GM13977 (cell line): ENCODE data around the gene C3orf20.

Source experiments
- DNase-seq: peaks from one replicate; pipeline ENCODE4 v3.0.0; 2012; ENCODE audit warnings: low spot score
- in situ Hi-C: fragments of 300-500 bp; cut with MboI; formaldehyde crosslinking; loops from one replicate; pipeline ENCODE4 v1.12.0; 2022; ENCODE audit warnings: low sequenced_read_pairs, low pct_unique_long_range_greater_than_20kb, mixed read lengths, inconsistent platforms; ENCODE audit not compliant: unreplicated experiment
- TF ChIP-seq, protein P1 (sequence below): IDR thresholded peaks from 2 replicates; pipeline ENCODE4 v1.5.1; 2012; ENCODE audit warnings: mild to moderate bottlenecking, control low read depth; ENCODE audit not compliant: insufficient read depth; ENCODE audit errors: extremely low read depth, missing control alignments

Gene C3orf20

GRCh38 chr3:14678015-14678503 is 3.1 kb downstream of the C3orf20 start:
- DNase-seq = no peak
- in situ Hi-C loops = loop anchor here (10.0 kb wide), 1 partner anchor 107 kb away; no protein-coding TSS in a partner anchor
- TF ChIP-seq, protein P1, sequence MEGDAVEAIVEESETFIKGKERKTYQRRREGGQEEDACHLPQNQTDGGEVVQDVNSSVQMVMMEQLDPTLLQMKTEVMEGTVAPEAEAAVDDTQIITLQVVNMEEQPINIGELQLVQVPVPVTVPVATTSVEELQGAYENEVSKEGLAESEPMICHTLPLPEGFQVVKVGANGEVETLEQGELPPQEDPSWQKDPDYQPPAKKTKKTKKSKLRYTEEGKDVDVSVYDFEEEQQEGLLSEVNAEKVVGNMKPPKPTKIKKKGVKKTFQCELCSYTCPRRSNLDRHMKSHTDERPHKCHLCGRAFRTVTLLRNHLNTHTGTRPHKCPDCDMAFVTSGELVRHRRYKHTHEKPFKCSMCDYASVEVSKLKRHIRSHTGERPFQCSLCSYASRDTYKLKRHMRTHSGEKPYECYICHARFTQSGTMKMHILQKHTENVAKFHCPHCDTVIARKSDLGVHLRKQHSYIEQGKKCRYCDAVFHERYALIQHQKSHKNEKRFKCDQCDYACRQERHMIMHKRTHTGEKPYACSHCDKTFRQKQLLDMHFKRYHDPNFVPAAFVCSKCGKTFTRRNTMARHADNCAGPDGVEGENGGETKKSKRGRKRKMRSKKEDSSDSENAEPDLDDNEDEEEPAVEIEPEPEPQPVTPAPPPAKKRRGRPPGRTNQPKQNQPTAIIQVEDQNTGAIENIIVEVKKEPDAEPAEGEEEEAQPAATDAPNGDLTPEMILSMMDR = no peak

- in situ Hi-C loops = no loop called here
- no peak for DNase-seq
- TF ChIP-seq, protein P1 = no peak
These were observed 5.2 kb downstream of the C3orf20 start for GRCh38 chr3:14680115-14680514.

GRCh38 chr3:14680716-14681115 is 5.8 kb downstream of the C3orf20 start:
- DNase-seq = no peak
- in situ Hi-C loops = no loop called here
- TF ChIP-seq, protein P1 = no peak

DNA sequence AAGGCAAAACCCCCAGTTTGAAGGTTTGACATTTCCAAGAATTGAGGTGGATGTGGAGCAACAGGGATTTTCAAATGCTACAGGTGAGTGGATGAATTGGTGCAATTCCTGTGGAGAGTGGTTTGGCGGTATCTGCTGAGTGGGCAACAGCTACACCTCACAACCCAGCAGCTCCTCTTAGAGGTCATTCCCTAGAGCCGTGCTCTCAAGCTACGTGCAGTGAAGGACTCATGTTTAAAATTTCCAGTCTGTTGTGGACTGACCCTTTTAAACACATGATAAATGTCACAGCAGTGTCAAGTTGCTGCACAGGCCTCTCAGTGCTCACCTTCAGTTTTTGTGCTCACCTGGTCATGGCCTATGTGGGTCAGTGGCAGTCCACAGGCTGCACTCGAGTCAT is 9.5 kb downstream of the C3orf20 start:
- DNase-seq = no peak
- in situ Hi-C loops = no loop called here
- TF ChIP-seq, protein P1 = no peak

- TF ChIP-seq, protein P1 = no peak
- no peak for DNase-seq
- in situ Hi-C loops = no loop called here
These were observed 10.2 kb downstream of the C3orf20 start for GRCh38 chr3:14685179-14685578.

GRCh38 chr3:14687360-14687759 is 12.4 kb downstream of the C3orf20 start:
- TF ChIP-seq, protein P1 = no peak
- DNase-seq = no peak

GRCh38 chr3:14688525-14688924 is 13.6 kb downstream of the C3orf20 start:
- TF ChIP-seq, protein P1 = no peak
- in situ Hi-C loops = no loop called here
- DNase-seq = no peak

More at GRCh38 chr3:14687360-14687759, 12.4 kb downstream of the C3orf20 start:
- in situ Hi-C loops = no loop called here
